Pancreas (tissue), 10 donors: ENCODE data around the gene APP. TPM values are rescaled to one million over a fixed set of nuclear protein-coding genes. Genes with fewer than 3 reads are reported as not detected.

Source experiments
- ATAC-seq, 4 donors: fragments of 200-7000 bp; cut with Tn5 transposase; one replicate each; pipeline versions ENCODE4 v1.8.0 to v1.9.1; 2020; ENCODE audit warnings: mild to moderate bottlenecking in 4 of 4, moderate library complexity in 4 of 4
- DNase-seq, 6 donors: peaks; one replicate each; pipeline ENCODE4 v3.0.0-alpha.2; 2020
- FAIRE-seq: peaks from 2 replicates; lab custom pipeline; 2012; peaks lifted over from hg19 to GRCh38; lab: Jason Lieb, UNC
- H3K27ac ChIP-seq, 4 donors: fragments of 200-600 bp; sonication (generic); 1 replicate in 3 of 4; 2 replicates in 1 of 4; pipeline versions ENCODE4 v1.5.0 to v1.8.0; 2020
- H3K27me3 ChIP-seq, 4 donors: fragments of 200-600 bp; one replicate each; pipeline ENCODE4 v1.8.0; 2021
- H3K36me3 ChIP-seq, 3 donors: fragments of 200-600 bp; sonication (generic) in 1 of 3; one replicate each; pipeline versions ENCODE4 v1.5.0 to v1.8.0; 2020 to 2021
- H3K4me1 ChIP-seq, 3 donors: fragments of 200-600 bp; one replicate each; pipeline ENCODE4 v1.8.0; 2021
- H3K4me3 ChIP-seq, 4 donors: fragments of 200-600 bp; sonication (generic) in 2 of 4; one replicate each; pipeline versions ENCODE4 v1.5.0 to v1.8.0; 2020 to 2021
- H3K9me3 ChIP-seq, 4 donors: fragments of 200-600 bp; one replicate each; pipeline ENCODE4 v1.8.0; 2021
- CTCF ChIP-seq, 4 donors: fragments of 200-600 bp; sonication (generic) in 3 of 4; IDR thresholded peaks; one replicate each; pipeline versions ENCODE4 v1.5.0 to v1.8.0; 2021; ENCODE audit warnings: antibody characterized with exemption in 4 of 4
- WGBS, 2 donors: extraction: QIAGEN DNeasy Blood & Tissue Kit; methylation state at CpG; one replicate each; pipeline ENCODE4 v1.1.7; 2013; 5-methylcytosine and 5-hydroxymethylcytosine counted together
- intact Hi-C, 3 donors: fragments of 100-400 bp; cut with DNase I; formaldehyde crosslinking; loops; one replicate each; pipeline versions ENCODE4 v1.11.1 to v1.14.2; 2022
- polyA plus RNA-seq, 2 donors: library from polyadenylated mRNA; stranded (reverse); fragments of 200-250 nt; gene quantifications; one replicate each; pipeline ENCODE4 v1.2.3, GENCODE V29; 2013
- total RNA-seq, 6 donors: library from RNA; stranded (reverse); fragmentation: NEBNext Ultra II Directional in 4 of 6; extraction: Animal tissue kit (Norgen Biotek cat#: 25700) in 4 of 6; gene quantifications; one replicate each; pipeline versions ENCODE4 v1.2.1 to v1.2.4, GENCODE V29; 2021 to 2023
- donor health status: healthy with polysubstance abuse.
- donor health status: DM: no; HTN: no; CAD: no; lungs with moderate emphysema.
- donor health status: DM: no; HTN: no; CAD: no.
- donor health status: control.
- donor health status: control.
- donor health status: Bipolar disorder and iron deficiency.
- donor health status: DM: yes; HTN: yes; CAD: no.
- donor health status: DM: no; HTN: no; CAD: no.
- donor health status: DM: no; HTN: no; CAD: no.
- donor health status: DM: yes; HTN: yes; CAD: no.

APP gene
- total and polyA plus RNA-seq, 8 donors: 50.7 to 372 (median 165) TPM

GRCh38 chr21:26110715-26111114 lies 59.9 kb downstream of the APP start:
- no peak for TF ChIP-seq CTCF (IDR thresholded peaks at IDR 0.05)
- Histone ChIP-seq H3K27ac (no peak overlapping the region), H3K4me3 (no peak overlapping the region), H3K27me3 (no peaks in the 10 kb centered on the region), H3K36me3 (peaks cover 0 to 4% (median 0%) of the 10 kb centered on the region in 3 donors), H3K9me3 (no peaks in the 10 kb centered on the region), H3K4me1 (peaks cover 15 to 29% (median 26%) of the 10 kb centered on the region in 3 donors)
- 63 to 66% methylated on average over 2 of the region's 2 CpGs for WGBS, 2 donors
- DNase-seq (no peak), FAIRE-seq (no peak), ATAC-seq (no peak)
- intact Hi-C loops: no loop called here

- DNase-seq: no peak
- intact Hi-C loops: no loop called here
- Histone ChIP-seq H3K36me3 (peaks cover 0 to 4% (median 0%) of the 10 kb centered on the region in 3 donors), H3K4me3 (no peak overlapping the region), H3K9me3 (no peaks in the 10 kb centered on the region), H3K27me3 (no peaks in the 10 kb centered on the region), H3K4me1 (peaks cover 4 to 10% (median 4%) of the 10 kb centered on the region in 3 donors), H3K27ac (no peak overlapping the region)
- WGBS, 2 donors: 79 to 82% methylated on average over 4 of the region's 4 CpGs
- no peak for TF ChIP-seq CTCF (IDR thresholded peaks at IDR 0.05)
- ATAC-seq: no peak
- FAIRE-seq: no peak
Measured at GRCh38 chr21:26107429-26107828, 63.1 kb downstream of the APP start.

- no peak overlapping the region for H3K4me3 ChIP-seq
- WGBS, 2 donors: 89 to 90% methylated on average over 7 of the region's 7 CpGs
- peaks cover 0 to 4% (median 0%) of the 10 kb centered on the region in 3 donors for H3K36me3 ChIP-seq
- ATAC-seq (no peak), FAIRE-seq (no peak), DNase-seq (no peak)
- no peak for TF ChIP-seq CTCF (IDR thresholded peaks at IDR 0.05)
- no peaks in the 10 kb centered on the region for H3K9me3 ChIP-seq
- peaks cover 0 to 9% (median 0%) of the 10 kb centered on the region in 3 donors for H3K4me1 ChIP-seq
- H3K27ac ChIP-seq: no peak overlapping the region
- intact Hi-C loops: no loop called here
- H3K27me3 ChIP-seq: no peaks in the 10 kb centered on the region
Measured at GRCh38 chr21:26106562-26106961, 64.0 kb downstream of the APP start.

GRCh38 chr21:26105819-26106218 lies 64.8 kb downstream of the APP start:
- peaks cover 0 to 3% (median 0%) of the 10 kb centered on the region in 3 donors for H3K4me1 ChIP-seq
- H3K27ac ChIP-seq: no peak overlapping the region
- intact Hi-C loops: no loop called here
- FAIRE-seq (no peak), DNase-seq (no peak), ATAC-seq (no peak)
- TF ChIP-seq CTCF (IDR thresholded peaks at IDR 0.05): no peak
- WGBS, 2 donors: 64 to 66% methylated on average over 5 of the region's 5 CpGs
- H3K36me3 ChIP-seq: peaks cover 0 to 4% (median 0%) of the 10 kb centered on the region in 3 donors
- H3K4me3 ChIP-seq: no peak overlapping the region
- H3K27me3 ChIP-seq: no peaks in the 10 kb centered on the region
- H3K9me3 ChIP-seq: no peaks in the 10 kb centered on the region

- no peak for DNase-seq
- H3K27ac ChIP-seq: no peak overlapping the region
- ATAC-seq: no peak
Measured at GRCh38 chr21:26100573-26100972, 70.0 kb downstream of the APP start.

More at GRCh38 chr21:26100573-26100972, 70.0 kb downstream of the APP start:
- 36 to 40% methylated on average over 2 of the region's 2 CpGs for WGBS, 2 donors
- peaks cover 0 to 10% (median 6%) of the 10 kb centered on the region in 3 donors for H3K4me1 ChIP-seq
- no peaks in the 10 kb centered on the region for H3K9me3 ChIP-seq
- H3K36me3 ChIP-seq: no peaks in the 10 kb centered on the region
- intact Hi-C loops: no loop called here
- FAIRE-seq: no peak
- no peak overlapping the region for H3K4me3 ChIP-seq
- no peaks in the 10 kb centered on the region for H3K27me3 ChIP-seq
- TF ChIP-seq CTCF (IDR thresholded peaks at IDR 0.05): no peak
